ENCODE data around the gene LDLR. TPM values are rescaled to one million over a fixed set of nuclear protein-coding genes. Genes with fewer than 3 reads are reported as not detected.
"Not testable (repeated sequence)": the region's sequence is repeated elsewhere in the genome, so short reads cannot be mapped to it uniquely, and the experiment has no call there.

LDLR gene
- total RNA-seq, 1 donor from 2014 or later, result 124 TPM

GRCh38 chr19:11106477-11106876 lies 17.2 kb downstream of the LDLR start:
- DNase-seq, result no peak

DNA sequence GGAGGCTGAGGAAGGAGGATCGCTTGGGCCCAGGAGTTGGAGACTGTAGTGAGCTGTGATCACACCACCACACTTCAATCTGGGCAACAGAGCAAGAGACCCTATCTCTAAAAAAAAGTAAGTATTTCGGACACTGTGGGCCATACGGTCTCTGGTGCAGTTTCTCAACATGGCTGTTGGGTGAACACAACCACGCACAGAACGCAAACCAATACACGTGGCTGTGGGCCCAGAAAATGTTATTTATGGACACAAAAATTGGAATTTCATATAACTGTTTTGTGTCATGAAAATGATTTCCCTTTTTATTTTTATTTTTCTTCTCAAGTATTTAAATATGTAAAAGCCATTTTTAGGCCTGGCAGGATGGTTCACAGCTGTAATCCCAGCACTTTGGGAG lies 19.5 kb downstream of the LDLR start:
- no peak for DNase-seq

GRCh38 chr19:11111117-11111770 lies 22.0 kb downstream of the LDLR start:
- DNase-seq, result no peak

GRCh38 chr19:11111771-11112144 lies 22.5 kb downstream of the LDLR start:
- no peak for DNase-seq

DNA sequence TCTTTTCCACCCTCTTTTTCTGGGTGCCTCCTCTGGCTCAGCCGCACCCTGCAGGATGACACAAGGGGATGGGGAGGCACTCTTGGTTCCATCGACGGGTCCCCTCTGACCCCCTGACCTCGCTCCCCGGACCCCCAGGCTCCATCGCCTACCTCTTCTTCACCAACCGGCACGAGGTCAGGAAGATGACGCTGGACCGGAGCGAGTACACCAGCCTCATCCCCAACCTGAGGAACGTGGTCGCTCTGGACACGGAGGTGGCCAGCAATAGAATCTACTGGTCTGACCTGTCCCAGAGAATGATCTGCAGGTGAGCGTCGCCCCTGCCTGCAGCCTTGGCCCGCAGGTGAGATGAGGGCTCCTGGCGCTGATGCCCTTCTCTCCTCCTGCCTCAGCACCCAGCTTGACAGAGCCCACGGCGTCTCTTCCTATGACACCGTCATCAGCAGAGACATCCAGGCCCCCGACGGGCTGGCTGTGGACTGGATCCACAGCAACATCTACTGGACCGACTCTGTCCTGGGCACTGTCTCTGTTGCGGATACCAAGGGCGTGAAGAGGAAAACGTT lies 24.0 kb downstream of the LDLR start:
- no peak for DNase-seq

DNA sequence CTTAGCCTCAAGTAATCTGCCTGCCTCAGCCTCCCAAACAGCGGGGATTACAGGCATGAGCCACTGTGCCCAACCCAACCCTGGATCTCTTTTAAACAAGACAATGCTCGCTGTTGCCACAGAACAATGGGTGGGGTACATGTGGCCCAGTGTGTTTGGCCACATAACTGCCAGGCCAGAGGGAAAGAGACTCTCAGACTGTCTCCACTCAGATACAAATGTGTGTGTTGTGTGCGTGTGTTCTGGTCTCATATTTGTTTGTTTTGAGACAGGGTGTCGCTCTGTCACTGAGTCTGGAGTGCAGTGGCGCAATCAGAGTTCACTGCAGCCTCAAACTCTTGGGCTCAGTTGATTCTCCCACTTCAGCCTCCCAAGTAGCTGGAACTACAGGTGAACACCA lies 25.8 kb downstream of the LDLR start:
- DNase-seq, result no peak

DNA sequence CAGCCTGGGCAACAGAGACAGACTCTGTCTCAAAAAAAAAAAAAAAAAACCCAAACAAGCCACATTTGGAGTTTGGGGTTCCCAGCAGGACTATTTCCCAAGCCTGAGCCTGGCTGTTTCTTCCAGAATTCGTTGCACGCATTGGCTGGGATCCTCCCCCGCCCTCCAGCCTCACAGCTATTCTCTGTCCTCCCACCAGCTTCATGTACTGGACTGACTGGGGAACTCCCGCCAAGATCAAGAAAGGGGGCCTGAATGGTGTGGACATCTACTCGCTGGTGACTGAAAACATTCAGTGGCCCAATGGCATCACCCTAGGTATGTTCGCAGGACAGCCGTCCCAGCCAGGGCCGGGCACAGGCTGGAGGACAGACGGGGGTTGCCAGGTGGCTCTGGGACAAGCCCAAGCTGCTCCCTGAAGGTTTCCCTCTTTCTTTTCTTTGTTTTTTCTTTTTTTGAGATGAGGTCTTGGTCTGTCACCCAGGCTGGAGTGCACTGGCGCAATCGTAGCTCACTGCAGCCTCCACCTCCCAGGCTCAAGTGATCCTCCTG lies 26.7 kb downstream of the LDLR start:
- DNase-seq, result no peak

DNA sequence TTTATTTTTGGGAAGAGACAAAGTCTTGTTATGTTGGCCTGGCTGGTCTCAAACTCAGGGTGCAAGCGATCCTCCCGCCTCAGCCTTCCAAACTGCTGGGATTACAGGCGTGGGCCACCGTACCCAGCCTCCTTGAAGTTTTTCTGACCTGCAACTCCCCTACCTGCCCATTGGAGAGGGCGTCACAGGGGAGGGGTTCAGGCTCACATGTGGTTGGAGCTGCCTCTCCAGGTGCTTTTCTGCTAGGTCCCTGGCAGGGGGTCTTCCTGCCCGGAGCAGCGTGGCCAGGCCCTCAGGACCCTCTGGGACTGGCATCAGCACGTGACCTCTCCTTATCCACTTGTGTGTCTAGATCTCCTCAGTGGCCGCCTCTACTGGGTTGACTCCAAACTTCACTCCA lies 27.2 kb downstream of the LDLR start:
- DNase-seq, result no peak

DNA sequence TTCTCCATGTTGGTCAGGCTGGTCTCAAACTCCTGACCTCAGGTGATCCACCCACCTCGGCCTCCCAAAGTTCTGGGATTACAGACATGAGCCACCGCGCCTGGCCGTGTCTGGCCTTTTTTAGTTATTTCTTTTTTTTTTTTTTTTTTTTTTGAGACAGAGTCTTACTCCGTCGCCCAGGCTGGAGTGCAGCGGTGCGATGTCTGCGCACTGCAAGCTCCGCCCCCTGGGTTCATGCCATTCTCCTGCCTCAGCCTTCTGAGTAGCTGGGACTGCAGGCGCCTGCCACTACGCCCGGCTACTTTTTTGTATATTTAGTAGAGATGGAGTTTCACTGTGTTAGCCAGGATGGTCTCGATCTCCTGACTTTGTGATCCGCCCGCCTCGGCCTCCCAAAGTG lies 32.7 kb downstream of the LDLR start:
- DNase-seq, result not testable (repeated sequence)

DNA sequence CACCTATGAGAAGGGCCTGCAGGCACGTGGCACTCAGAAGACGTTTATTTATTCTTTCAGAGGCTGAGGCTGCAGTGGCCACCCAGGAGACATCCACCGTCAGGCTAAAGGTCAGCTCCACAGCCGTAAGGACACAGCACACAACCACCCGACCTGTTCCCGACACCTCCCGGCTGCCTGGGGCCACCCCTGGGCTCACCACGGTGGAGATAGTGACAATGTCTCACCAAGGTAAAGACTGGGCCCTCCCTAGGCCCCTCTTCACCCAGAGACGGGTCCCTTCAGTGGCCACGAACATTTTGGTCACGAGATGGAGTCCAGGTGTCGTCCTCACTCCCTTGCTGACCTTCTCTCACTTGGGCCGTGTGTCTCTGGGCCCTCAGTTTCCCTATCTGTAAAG lies 33.9 kb downstream of the LDLR start:
- no peak for DNase-seq

- not testable (repeated sequence) for DNase-seq
These were observed 34.9 kb downstream of the LDLR start for GRCh38 chr19:11124157-11124556.

DNA sequence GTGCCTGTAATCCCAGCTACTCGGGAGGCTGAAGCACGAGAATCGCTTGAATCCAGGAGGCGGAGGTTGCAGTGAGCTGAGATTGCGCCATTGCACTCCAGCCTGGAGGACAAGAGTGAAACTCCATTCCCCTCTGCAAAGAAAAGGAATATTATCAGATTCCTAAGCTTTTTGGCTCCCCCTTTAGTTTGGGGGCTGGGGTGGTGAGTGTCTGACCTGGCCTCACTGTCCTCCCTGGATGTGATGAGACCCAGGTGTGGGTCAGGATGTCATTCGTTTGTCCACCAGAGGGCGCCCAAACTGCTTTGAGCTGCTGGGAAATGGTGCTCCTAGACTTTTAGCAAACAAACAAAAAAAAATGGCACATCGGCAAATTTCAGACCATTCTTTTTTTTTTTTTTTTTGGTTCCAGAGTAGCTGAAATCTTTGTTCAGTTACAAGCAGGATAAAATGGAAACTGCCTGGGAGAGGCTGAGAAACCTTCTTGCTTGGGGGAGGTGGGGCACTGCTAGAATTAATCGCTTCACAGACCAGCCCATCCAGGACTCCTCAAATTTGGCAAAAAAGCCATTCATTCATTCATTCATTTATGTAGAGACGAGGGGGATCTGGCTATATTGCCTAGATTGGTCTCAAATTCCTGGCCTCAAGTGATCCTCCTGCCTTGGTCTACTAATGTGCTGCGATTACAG lies 36.9 kb downstream of the LDLR start:
- peak; percentile 29 for DNase-seq

- no peak for DNase-seq
These were observed 38.6 kb downstream of the LDLR start for GRCh38 chr19:11127905-11128304.

- no peak for DNase-seq
These were observed 41.7 kb downstream of the LDLR start for GRCh38 chr19:11130824-11131455.

GRCh38 chr19:11131471-11131870 lies 42.2 kb downstream of the LDLR start:
- DNase-seq, result no peak

DNA sequence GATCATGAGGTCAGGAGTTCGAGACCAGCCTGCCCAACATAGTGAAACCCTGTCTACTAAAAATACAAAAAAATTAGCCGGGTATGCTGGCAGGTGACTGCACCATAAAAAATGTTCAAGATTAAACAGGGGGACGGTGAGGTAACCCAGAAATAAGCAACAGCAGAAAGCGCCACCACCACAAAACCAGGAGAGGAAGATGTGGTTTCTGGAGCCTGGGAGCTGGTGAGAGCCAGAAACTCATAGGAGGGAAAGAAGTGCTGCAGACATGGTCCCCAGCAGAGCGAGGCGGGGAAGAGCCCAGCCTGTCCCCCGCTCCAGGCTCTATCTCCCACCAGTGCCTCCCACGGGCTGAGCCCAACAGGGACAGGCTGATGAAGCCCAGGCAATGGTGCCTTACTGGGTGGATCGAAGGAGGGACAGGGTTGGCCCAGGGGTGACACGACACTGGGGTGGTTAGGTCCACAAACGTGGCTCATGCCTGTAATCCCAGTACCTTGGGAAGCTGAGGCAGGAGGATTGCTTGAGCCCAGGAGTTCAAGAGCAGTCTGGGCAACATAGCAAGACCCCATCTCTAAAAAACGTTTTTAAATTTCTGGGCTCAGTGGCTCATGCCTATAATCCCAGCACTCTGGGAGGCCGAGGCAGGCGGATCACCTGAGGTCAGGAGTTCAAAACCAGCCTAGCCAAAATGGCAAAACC lies 47.3 kb downstream of the LDLR start:
- DNase-seq, result no peak

GRCh38 chr19:11137542-11138384 lies 48.5 kb downstream of the LDLR start:
- peak; percentile 91 for DNase-seq

DNA sequence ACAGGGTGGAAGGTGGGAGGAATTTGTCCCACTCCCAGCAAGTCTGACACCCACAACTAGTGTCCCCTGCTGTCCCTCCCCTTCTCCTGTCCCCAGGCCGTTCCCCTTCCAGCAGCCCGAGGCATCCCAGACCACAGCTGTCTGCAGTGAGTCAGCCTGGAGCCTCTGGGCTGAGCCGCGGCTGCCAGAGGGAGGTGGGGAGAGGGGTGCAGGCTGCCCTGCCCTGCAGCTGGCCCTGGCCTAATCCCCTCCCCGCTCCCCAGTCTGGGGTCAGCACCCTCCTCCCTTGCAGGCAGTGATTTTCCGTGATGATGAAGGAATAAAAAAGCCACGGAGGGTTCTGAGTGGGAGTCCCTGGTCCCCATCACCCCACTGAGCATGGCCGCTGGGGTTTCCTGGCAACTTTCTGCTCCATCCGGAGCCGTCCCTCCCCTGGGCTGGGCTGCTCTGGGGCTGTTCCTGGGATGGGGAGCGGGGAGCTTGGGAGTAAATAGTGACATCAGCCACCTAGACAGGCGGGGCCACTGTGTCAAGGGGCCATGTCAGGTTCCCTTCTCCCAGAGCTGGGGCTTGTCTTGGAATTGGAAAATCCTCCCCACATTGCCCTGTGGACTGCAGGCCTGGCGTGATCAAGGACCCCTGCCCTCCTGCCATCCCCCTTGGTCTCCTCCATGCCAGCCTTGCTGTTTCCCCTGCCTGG lies 49.5 kb downstream of the LDLR start:
- peak; percentile 79 for DNase-seq

GRCh38 chr19:11140023-11140538 lies 50.8 kb downstream of the LDLR start:
- DNase-seq, result not testable (repeated sequence)

GRCh38 chr19:11140896-11141295 lies 51.6 kb downstream of the LDLR start:
- DNase-seq, result no peak
